DMS153 (cell line): ENCODE data around the gene PNPLA1.

ENCODE experiments used
- DNase-seq: peaks from one replicate; lab custom pipeline; 2025; lab: John Stamatoyannopoulos, UW

The PNPLA1 gene

DNA sequence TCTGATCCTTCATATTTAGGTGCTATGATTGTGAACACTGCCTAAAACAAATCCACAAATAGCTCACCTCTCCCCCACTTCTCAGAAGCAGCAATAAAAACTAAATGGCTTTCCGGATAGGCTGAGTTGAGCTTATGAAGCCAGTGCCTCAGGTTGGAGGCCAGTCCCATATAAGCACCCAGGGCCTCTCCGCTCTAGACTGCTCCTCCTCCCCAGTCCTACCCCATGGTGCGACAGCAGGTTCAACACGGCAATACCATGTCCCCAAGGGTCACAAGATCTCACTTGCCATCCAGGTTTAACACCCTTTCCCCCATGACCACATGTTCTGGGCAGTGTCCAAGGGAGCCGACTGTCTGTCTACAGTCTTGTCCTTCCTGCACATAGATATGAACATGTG, 46.1 kb downstream of the PNPLA1 start:
- no peak for DNase-seq

DNA sequence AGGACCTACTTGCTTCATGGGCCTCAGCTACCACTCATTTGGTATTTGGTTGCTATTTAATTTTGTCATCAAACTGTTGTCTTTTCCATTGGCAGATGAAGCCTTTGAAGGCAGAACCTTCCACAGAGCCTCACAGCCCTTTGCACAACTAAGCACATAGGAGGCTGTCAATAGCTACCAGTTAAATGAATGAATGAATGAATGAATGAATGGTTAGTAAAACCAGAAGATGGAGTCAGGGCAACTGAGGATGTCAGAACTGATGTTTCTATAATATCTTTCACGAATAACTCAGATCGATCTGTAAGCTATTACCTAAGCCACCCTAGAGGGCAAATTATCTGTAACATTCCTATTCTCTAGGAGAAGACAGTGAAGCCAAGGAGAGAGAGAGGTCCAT, 47.8 kb downstream of the PNPLA1 start:
- DNase-seq = no peak

DNA sequence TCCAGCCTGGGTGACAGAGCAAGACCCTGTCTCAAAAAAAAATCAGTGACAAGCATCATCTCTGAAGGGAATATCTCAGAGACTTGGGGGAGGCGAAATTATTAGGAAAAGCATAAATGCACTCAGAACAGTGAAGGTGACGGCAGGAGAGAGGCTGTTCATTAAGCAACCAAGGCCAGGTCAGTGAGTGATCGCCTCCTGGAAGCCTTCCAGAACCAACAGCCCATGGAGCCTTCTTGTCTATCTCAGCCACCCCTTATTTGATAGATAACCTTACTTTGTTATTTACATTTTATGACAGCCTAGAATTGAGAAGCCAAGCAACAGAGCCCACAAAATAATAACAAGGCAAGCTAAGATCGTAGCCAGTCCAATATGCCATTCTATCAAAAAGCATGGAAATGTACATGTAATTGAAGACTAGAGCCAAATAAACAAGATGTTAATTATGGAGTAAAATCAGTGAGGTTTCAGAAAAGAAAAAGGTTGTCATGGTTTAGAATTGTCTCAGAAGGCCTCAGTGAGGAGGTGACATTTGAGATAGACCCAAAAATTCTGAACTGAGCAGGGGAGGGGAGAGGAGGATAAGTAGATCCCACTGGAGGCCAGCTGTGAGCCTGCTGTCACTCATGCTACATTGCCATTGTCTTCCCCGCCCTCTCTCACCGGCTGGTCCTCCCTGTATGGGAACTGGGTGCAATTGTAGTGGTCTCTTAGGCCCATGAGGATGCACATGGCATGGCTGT, 49.0 kb downstream of the PNPLA1 start:
- DNase-seq = no peak

GRCh38 chr6:36319436-36319762, 49.5 kb downstream of the PNPLA1 start:
- DNase-seq = peak; percentile 88

GRCh38 chr6:36319821-36320220, 50.0 kb downstream of the PNPLA1 start:
- DNase-seq = no peak

GRCh38 chr6:36320475-36320874, 50.6 kb downstream of the PNPLA1 start:
- peak; percentile 56 for DNase-seq

GRCh38 chr6:36322591-36322990, 52.7 kb downstream of the PNPLA1 start:
- DNase-seq = no peak

DNA sequence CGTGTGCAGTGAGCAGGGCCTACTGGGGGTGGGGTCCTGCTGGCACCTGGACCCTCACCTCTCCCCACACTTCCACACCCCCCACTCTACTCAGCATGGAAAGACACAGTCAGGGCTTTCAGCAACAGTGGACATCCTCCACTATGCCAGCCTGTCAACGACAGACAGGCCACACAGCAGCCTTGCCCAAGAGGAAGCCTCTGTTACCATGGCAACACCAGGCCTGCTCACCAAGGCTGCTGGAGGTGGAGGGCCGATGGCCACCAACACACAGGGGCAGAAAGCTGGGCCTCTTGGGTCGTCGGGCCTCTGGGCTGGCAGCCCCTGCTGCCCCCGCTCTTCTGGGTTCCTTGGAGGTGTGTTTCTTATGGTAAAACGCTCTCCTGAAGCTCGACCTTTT, 53.2 kb downstream of the PNPLA1 start:
- DNase-seq = no peak

- no peak for DNase-seq
These were observed 54.3 kb downstream of the PNPLA1 start for GRCh38 chr6:36324191-36324590.

- DNase-seq = no peak
These were observed 54.9 kb downstream of the PNPLA1 start for GRCh38 chr6:36324715-36325114.

- no peak for DNase-seq
These were observed 56.6 kb downstream of the PNPLA1 start for GRCh38 chr6:36326356-36326995.

GRCh38 chr6:36327226-36327918, 57.5 kb downstream of the PNPLA1 start:
- peak; percentile 39 for DNase-seq

DNA sequence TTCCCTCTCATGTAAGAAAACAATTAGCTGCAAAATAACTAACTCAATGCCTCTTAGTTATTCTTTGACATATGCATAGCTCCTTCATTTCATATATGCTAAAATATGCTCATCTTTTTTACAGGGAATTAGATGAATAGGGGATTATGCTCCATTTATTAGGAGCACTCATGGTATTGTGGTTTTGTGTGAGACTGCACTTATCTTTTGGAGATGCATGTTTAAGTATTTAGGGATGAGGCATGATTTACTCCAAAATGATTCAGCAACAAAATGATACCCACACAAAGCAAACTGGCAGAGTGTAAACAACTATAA, 58.0 kb downstream of the PNPLA1 start:
- no peak for DNase-seq

- DNase-seq = no peak
These were observed 58.7 kb downstream of the PNPLA1 start for GRCh38 chr6:36328600-36328999.

- no peak for DNase-seq
These were observed 60.0 kb downstream of the PNPLA1 start for GRCh38 chr6:36329798-36330291.

- no peak for DNase-seq
These were observed 60.5 kb downstream of the PNPLA1 start for GRCh38 chr6:36330366-36330765.

- no peak for DNase-seq
These were observed 61.5 kb downstream of the PNPLA1 start for GRCh38 chr6:36331381-36331780.

- no peak for DNase-seq
These were observed 63.5 kb downstream of the PNPLA1 start for GRCh38 chr6:36333171-36333895.

GRCh38 chr6:36333931-36334725, 64.3 kb downstream of the PNPLA1 start:
- no peak for DNase-seq

DNA sequence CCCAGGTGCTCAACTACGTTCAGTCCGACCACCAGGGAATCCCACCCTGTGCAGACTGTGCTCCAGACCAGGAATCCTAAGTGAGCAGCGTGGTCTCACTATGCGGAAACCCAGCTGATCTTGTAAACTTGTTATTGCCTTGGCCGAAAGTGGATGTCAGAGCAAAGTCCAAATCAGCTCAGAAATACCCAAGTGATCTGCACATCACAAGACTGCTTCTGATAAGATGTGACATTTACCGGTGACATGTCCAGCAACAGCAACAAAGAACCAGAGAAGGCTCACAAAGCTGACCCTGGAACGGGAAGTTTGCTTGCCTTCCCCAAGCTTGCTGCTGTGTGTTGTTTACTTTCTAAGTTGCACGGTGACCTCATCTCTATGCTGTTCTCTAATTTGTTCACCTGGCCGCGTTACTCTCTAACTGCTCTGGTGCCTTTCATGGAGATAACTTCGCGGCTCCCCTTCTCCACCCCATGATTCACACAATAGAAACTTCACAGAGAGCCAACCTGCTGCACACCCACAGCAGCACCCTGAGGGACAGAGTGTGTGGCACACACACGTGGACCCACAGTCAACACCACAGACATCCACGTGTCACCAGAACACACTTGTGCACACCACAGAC, 65.1 kb downstream of the PNPLA1 start:
- DNase-seq = no peak

DNA sequence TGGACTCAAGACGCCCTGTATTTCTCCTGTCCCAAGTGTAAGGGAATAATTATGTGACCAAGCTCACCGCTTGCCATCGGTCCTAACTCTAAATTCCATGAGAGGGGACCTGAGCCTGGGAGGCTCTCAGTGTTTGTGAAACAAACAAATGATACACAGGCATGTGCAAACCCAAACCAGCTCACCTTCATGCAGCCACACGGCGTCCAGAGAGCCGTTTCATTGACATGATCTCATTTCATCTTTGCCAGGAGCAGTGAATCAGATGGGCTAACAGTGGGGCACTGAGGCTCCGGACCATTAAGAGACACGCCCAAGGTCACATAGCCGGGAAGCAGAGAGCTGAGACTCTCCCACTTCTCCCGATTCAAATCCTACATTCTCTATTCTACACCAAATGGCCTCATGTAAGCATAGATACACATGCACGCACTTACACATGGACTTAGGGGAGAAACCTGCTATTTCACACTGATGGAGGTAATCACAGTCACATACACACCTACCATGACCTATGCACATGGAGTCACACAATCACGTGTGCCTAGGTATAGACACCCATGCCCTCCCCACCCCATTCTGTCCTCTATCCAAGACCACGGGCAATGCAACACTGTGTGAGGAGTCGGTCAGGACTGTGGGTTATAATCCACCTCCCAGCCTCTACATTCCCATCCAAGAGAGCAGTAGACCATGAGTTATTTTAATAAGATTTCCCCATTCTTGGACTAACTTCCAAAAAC, 65.8 kb downstream of the PNPLA1 start:
- DNase-seq = no peak
